Pancreas (tissue), 10 donors: ENCODE results near the gene LIPH. TPM values are rescaled to one million over a fixed set of nuclear protein-coding genes. Genes with fewer than 3 reads are reported as not detected.
A peak's percentile ranks its signal among the peaks of the same experiment; 100 is the strongest.

Source experiments
- ATAC-seq, 4 donors: fragments of 200-7000 bp; cut with Tn5 transposase; one replicate each; pipeline versions ENCODE4 v1.8.0 to v1.9.1; 2020; ENCODE audit warnings: mild to moderate bottlenecking in 4 of 4, moderate library complexity in 4 of 4
- DNase-seq, 6 donors: peaks; one replicate each; pipeline ENCODE4 v3.0.0-alpha.2; 2020
- FAIRE-seq: peaks from 2 replicates; lab custom pipeline; 2012; peaks lifted over from hg19 to GRCh38; lab: Jason Lieb, UNC
- H3K27ac ChIP-seq, 4 donors: fragments of 200-600 bp; sonication (generic); 1 replicate in 3 of 4; 2 replicates in 1 of 4; pipeline versions ENCODE4 v1.5.0 to v1.8.0; 2020
- H3K27me3 ChIP-seq, 4 donors: fragments of 200-600 bp; one replicate each; pipeline ENCODE4 v1.8.0; 2021
- H3K36me3 ChIP-seq, 3 donors: fragments of 200-600 bp; sonication (generic) in 1 of 3; one replicate each; pipeline versions ENCODE4 v1.5.0 to v1.8.0; 2020 to 2021
- H3K4me1 ChIP-seq, 3 donors: fragments of 200-600 bp; one replicate each; pipeline ENCODE4 v1.8.0; 2021
- H3K4me3 ChIP-seq, 4 donors: fragments of 200-600 bp; sonication (generic) in 2 of 4; one replicate each; pipeline versions ENCODE4 v1.5.0 to v1.8.0; 2020 to 2021
- H3K9me3 ChIP-seq, 4 donors: fragments of 200-600 bp; one replicate each; pipeline ENCODE4 v1.8.0; 2021
- CTCF ChIP-seq, 4 donors: fragments of 200-600 bp; sonication (generic) in 3 of 4; IDR thresholded peaks; one replicate each; pipeline versions ENCODE4 v1.5.0 to v1.8.0; 2021; ENCODE audit warnings: antibody characterized with exemption in 4 of 4
- WGBS, 2 donors: extraction: QIAGEN DNeasy Blood & Tissue Kit; methylation state at CpG; one replicate each; pipeline ENCODE4 v1.1.7; 2013; 5-methylcytosine and 5-hydroxymethylcytosine counted together
- intact Hi-C, 3 donors: fragments of 100-400 bp; cut with DNase I; formaldehyde crosslinking; loops; one replicate each; pipeline versions ENCODE4 v1.11.1 to v1.14.2; 2022
- polyA plus RNA-seq, 2 donors: library from polyadenylated mRNA; stranded (reverse); fragments of 200-250 nt; gene quantifications; one replicate each; pipeline ENCODE4 v1.2.3, GENCODE V29; 2013
- total RNA-seq, 6 donors: library from RNA; stranded (reverse); fragmentation: NEBNext Ultra II Directional in 4 of 6; extraction: Animal tissue kit (Norgen Biotek cat#: 25700) in 4 of 6; gene quantifications; one replicate each; pipeline versions ENCODE4 v1.2.1 to v1.2.4, GENCODE V29; 2021 to 2023
- donor health status: healthy with polysubstance abuse.
- donor health status: DM: no; HTN: no; CAD: no; lungs with moderate emphysema.
- donor health status: DM: no; HTN: no; CAD: no.
- donor health status: control.
- donor health status: control.
- donor health status: Bipolar disorder and iron deficiency.
- donor health status: DM: yes; HTN: yes; CAD: no.
- donor health status: DM: no; HTN: no; CAD: no.
- donor health status: DM: no; HTN: no; CAD: no.
- donor health status: DM: yes; HTN: yes; CAD: no.

Gene LIPH
- total and polyA plus RNA-seq, 8 donors = 3.7 to 13.9 (median 4.8) TPM

DNA sequence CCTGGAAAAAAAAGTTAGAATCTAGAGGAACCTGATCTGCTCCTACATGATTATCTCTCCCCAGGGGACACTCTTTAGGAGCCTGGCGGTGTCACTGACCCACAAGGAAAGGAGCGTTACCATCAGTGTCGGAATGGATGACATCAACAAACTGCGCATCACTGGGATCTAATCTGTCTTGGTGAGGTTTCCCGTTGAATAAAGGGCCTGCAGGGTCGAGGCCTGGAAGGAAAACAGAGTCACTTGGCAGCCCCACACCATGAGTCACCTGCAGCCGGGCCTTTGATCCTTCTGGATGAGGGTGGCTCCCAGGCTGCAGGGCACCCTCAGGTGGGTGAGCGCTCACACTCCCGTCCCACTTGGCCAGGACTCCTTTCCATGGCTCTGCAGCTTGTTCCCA, 25.0 kb downstream of the LIPH start:
- peak in 1 of 4 donors; percentile 36 for ATAC-seq
- intact Hi-C loops = no loop called here
- Histone ChIP-seq H3K9me3 (no peaks in the 10 kb centered on the region), H3K27ac (no peak overlapping the region), H3K4me3 (no peak overlapping the region), H3K36me3 (peaks cover 0 to 5% (median 0%) of the 10 kb centered on the region in 3 donors), H3K27me3 (no peaks in the 10 kb centered on the region), H3K4me1 (no peaks in the 10 kb centered on the region)
- no peak for DNase-seq
- TF ChIP-seq CTCF (IDR thresholded peaks at IDR 0.05) = no peak
- WGBS, 2 donors = 79 to 82% methylated on average over 9 of the region's 9 CpGs
- no peak for FAIRE-seq

DNA sequence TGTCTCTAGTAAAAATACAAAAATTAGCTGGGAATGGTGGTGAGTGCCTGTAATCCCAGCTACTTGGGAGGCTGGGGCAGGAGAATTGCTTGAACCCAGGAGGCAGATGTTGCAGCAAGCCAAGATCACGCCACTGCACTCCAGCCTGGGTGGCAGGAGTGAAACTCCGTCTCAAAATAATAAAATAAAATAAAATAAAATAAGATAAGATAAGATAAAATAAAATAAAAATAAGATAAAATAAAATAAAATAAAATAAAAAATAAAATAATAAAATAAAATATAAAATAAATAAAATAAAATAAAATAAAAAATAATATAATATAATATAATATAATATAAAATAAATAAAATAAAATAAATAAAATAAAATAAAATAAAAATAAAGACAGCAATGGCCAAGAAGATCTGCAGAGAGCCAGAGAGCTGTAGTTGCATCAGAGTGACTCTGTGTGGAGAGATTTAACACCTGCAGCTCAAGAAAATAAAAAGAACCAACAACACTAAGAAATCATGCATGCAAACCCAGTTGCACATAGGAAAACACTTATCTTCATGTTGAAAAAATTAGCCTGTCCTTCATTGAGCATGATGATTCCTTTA, 25.9 kb downstream of the LIPH start:
- H3K9me3 ChIP-seq = no peaks in the 10 kb centered on the region
- intact Hi-C loops = no loop called here
- DNase-seq = no peak
- no peak for ATAC-seq
- H3K4me3 ChIP-seq = no peak overlapping the region
- H3K27me3 ChIP-seq = no peaks in the 10 kb centered on the region
- peaks cover 0 to 5% (median 0%) of the 10 kb centered on the region in 3 donors for H3K36me3 ChIP-seq
- peak; percentile 93 for FAIRE-seq
- 74% methylated on average over 2 of the region's 2 CpGs for WGBS, 2 donors
- no peak overlapping the region for H3K27ac ChIP-seq
- no peak for TF ChIP-seq CTCF (IDR thresholded peaks at IDR 0.05)
- no peaks in the 10 kb centered on the region for H3K4me1 ChIP-seq

DNA sequence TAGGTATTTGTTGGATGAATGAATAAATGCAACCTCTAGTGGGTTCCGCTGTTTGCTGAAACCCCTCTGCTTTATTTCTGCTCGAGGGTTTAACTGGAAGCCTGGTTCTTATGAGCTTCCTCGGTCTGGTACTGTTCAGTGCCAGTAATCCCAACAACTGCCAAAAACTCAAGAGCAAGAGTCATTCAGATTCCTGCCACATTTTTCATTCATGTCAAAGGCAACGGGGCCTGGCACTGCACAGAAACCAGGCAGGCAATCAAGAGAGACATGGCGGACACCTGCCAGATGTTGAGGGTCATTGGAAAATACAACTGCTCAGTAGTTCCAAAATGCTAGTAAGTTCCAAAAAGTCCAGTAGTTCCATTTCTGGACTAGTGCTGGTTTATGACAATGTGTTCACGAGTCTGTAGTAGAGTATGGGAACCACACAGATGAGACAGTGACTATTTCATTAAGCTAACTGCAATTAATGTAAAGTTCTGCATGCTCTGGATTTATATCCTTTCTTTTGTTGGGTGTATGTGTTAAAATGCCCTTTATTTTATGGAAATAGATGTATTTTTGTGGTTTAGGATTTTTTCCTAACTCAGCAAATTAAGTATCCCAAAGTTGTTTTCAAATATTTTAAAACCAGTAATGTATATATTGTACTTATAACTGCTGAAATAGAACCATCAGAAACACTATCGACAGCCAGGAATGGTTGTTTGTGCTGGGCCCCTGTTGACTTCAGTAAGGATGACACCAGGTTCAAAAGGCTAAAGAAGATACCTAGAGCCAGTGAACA, 30.8 kb downstream of the LIPH start:
- FAIRE-seq = no peak
- 83 to 86% methylated on average over 7 of the region's 7 CpGs for WGBS, 2 donors

GRCh38 chr3:185519021-185519420, 33.4 kb downstream of the LIPH start:
- Histone ChIP-seq H3K27ac (no peak overlapping the region), H3K9me3 (no peaks in the 10 kb centered on the region), H3K4me1 (no peaks in the 10 kb centered on the region), H3K27me3 (no peaks in the 10 kb centered on the region), H3K36me3 (peaks cover 0 to 8% (median 0%) of the 10 kb centered on the region in 3 donors), H3K4me3 (no peak overlapping the region)
- 65% methylated on average over 5 of the region's 5 CpGs for WGBS, 2 donors
- TF ChIP-seq CTCF (IDR thresholded peaks at IDR 0.05) = no peak
- intact Hi-C loops = no loop called here
- ATAC-seq = no peak
- DNase-seq = no peak
- FAIRE-seq = no peak

More for the DNA sequence above, 30.8 kb downstream of the LIPH start:
- Histone ChIP-seq H3K4me1 (no peaks in the 10 kb centered on the region), H3K27ac (no peak overlapping the region), H3K27me3 (no peaks in the 10 kb centered on the region), H3K36me3 (peaks cover 0 to 5% (median 0%) of the 10 kb centered on the region in 3 donors), H3K4me3 (no peak overlapping the region), H3K9me3 (no peaks in the 10 kb centered on the region)
- no peak for DNase-seq
- no peak for ATAC-seq
- intact Hi-C loops = no loop called here
- no peak for TF ChIP-seq CTCF (IDR thresholded peaks at IDR 0.05)
